ENCODE results near the gene CEL.

CEL gene

DNA sequence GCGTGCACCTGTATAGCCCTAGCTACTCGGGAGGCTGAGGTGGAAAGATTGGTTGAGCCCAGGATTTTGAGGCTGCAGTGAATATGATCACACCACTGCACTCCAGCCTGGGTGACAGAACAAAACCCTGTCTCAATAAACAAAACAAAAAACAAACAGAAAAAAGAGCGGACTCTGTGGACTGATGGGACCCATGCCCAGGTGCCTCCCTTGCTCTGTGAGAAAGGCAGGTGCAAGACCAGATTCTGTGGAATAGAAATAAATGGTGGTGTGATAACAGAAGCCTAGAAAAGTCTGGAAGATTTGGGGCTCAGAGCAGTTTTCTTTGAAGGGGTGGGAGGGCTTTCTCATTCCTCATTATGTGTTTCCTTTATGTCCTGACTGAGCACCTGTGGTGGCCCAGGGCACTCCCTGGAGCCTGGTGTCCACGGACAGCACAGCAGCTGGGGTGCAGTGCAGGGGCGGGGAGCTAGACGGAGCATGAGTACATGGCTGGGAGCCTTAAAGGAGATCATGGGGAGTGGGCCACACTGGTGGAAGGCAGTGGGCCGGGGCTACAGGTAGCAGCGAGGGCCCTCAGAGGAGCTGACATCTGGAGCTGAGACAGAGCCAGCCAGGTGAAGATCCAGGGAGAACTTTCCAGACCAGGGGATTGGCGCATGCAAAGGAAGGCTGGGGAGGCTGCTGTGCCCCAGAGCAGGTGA, 15.4 kb upstream of the CEL start:
- TF ChIP-seq, protein P1, sequence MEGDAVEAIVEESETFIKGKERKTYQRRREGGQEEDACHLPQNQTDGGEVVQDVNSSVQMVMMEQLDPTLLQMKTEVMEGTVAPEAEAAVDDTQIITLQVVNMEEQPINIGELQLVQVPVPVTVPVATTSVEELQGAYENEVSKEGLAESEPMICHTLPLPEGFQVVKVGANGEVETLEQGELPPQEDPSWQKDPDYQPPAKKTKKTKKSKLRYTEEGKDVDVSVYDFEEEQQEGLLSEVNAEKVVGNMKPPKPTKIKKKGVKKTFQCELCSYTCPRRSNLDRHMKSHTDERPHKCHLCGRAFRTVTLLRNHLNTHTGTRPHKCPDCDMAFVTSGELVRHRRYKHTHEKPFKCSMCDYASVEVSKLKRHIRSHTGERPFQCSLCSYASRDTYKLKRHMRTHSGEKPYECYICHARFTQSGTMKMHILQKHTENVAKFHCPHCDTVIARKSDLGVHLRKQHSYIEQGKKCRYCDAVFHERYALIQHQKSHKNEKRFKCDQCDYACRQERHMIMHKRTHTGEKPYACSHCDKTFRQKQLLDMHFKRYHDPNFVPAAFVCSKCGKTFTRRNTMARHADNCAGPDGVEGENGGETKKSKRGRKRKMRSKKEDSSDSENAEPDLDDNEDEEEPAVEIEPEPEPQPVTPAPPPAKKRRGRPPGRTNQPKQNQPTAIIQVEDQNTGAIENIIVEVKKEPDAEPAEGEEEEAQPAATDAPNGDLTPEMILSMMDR (conservative IDR thresholded peaks at IDR 0.05; ENCODE audit: low read length) = no peak
- no peak overlapping the region for H3K4me3 ChIP-seq (ENCODE audit: low read length)
- no peak for DNase-seq (ENCODE audit: low read depth)

DNA sequence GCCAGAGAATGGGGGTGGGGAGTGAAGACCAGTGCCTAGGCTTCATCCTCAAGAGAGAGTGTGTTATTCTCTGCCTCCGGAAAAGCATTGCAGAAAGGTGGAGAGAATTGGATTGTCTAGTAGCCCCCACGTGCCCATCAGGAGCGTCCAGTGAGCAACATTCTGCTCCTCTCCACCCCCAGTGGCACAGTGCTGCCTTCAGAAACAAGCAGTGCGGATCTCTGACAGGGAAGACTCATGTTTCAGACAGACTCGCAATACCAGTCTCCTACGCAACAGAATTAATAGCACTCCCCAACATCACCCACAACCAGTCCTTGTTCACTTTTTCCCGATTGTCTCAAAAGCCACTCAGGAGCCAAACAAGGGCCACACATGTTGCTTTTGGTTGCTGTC, 14.9 kb upstream of the CEL start:
- no peak for DNase-seq (ENCODE audit: low read depth)
- no peak overlapping the region for H3K4me3 ChIP-seq (ENCODE audit: low read length)
- TF ChIP-seq, protein P1 (conservative IDR thresholded peaks at IDR 0.05; ENCODE audit: low read length) = no peak

DNA sequence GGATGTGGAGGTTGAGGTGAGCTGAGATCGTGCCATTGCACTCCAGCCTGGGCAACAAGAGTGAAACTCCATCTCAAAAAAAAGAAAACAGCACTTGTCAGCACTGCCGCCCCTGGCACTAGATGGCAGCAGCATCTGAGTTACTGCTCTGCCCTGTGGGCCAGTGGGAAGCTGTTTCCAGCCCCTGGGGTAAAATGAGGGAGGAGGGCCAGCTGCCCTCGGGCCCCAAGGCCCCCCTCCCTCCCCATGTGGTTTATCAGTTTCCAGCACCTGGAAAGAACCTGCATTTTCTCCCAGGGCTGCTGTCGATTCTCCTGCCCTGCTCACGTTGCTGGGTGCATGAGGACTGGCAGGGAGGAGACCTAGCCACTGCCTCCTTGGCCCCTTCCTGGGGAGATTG, 13.2 kb upstream of the CEL start:
- TF ChIP-seq, protein P1 (conservative IDR thresholded peaks at IDR 0.05; ENCODE audit: low read length) = peak; percentile 60
- no peak overlapping the region for H3K4me3 ChIP-seq (ENCODE audit: low read length)
- DNase-seq (ENCODE audit: low read depth) = peak; percentile 48

DNA sequence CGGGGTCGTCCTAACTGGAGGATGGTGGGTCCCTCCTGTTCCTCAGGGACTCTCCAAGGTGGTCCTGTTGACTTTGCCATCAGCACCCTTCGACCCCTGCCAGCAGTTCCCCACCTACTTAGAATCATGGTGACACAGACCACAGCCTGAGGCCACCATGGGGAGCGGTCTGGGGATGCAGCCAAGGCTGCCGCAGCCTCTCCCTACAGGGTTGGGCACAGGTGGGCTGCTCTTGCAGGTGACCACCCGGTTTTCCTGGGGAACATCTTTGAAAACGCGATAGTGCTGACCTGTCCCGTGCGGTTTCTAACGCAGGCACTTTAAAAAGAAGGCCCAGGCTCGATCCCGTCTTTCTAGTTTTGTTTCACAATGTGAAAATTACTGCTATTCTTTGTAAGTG, 12.7 kb upstream of the CEL start:
- no peak for DNase-seq (ENCODE audit: low read depth)
- no peak overlapping the region for H3K4me3 ChIP-seq (ENCODE audit: low read length)
- TF ChIP-seq, protein P1 (conservative IDR thresholded peaks at IDR 0.05; ENCODE audit: low read length) = no peak

DNA sequence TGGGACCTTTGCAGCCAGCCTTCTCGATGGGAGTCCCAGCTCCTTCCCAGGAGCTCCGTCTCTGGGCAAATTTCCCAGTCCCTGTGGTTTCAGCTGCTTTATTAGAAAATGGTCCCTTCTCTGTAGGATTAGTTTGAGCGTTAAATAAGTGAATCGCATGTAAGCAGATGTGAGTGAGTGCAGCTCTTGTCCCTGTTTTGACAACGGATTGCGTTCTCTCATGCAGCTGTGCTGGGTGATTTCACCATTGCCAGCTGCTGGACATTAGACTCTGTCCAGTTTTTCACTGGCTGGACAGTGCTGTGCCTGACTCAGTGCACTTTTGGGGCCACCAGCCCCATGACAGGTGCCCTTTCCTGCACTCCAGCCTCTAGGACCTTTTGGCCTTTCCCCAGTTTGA, 11.6 kb upstream of the CEL start:
- DNase-seq (ENCODE audit: low read depth) = peak; percentile 40
- no peak overlapping the region for H3K4me3 ChIP-seq (ENCODE audit: low read length)
- TF ChIP-seq, protein P1 (conservative IDR thresholded peaks at IDR 0.05; ENCODE audit: low read length) = no peak

DNA sequence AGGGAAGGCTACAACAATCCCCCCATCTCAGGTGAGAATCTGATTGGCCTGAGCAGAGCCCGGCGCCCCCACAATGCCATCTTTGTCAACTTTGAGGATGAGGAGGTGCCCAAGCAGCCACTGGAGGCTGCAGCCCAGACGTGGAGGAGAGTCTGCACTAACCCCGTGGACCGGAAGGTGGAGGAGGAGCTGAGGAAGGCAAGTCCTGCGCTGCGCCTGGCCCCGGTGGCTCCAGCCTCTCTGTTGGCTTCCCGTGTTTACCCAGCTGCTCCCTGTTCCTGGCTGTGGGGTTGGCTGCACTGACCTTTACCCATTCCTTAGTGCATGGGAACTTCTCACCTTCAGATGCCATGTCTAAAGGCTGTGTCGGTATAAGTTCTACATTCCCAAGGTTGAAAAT, 11.0 kb upstream of the CEL start:
- no peak overlapping the region for H3K4me3 ChIP-seq (ENCODE audit: low read length)
- TF ChIP-seq, protein P1 (conservative IDR thresholded peaks at IDR 0.05; ENCODE audit: low read length) = no peak
- no peak for DNase-seq (ENCODE audit: low read depth)

DNA sequence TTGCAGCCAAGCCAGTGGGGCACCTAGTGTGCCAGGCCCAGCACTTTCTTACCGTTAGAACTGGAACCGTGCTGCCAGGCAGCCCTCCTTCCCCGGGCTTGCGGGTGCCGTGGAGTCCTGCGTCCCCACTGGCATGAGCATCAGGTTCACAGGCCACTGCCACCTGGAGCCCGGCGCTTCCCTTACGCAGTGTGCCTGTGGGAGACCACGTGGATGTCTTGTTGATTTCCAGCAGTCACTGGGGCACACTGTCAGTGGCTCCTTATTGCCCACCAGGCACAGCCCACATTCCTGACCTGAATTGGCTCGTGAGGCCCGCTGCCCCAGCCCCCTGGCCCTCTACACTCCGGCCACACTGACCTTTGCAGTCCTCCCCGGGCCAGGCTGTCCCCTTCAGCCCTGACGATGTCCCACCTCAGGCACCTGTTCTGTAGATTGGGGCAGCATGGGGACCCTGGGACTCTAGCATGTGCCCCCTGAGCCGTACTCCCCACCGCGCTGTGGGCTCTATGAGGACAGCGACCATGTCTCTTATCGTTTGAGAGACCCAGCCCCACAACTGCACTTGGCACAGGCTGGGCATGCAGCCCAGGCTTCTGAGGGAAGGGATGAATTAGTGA, 10.4 kb upstream of the CEL start:
- DNase-seq (ENCODE audit: low read depth) = no peak
- TF ChIP-seq, protein P1 (conservative IDR thresholded peaks at IDR 0.05; ENCODE audit: low read length) = no peak
- no peak overlapping the region for H3K4me3 ChIP-seq (ENCODE audit: low read length)
